Skeletal muscle satellite cell (primary cell): ENCODE results near the gene ADSS1.
A peak's percentile ranks its signal among the peaks of the same experiment; 100 is the strongest.

ENCODE experiments used
- H3K27me3 ChIP-seq: 2 replicates; pipeline ENCODE4 v1.7.0; 2013; ENCODE audit warnings: low read length; ENCODE audit not compliant: control insufficient read depth, insufficient read depth
- H3K36me3 ChIP-seq: 2 replicates; pipeline ENCODE4 v1.7.0; 2013; ENCODE audit warnings: mild to moderate bottlenecking, control low read depth, low read length; ENCODE audit not compliant: insufficient read depth
- H3K4me1 ChIP-seq: 2 replicates; pipeline ENCODE4 v1.7.0; 2013; ENCODE audit warnings: low read length; ENCODE audit not compliant: control insufficient read depth, insufficient read depth
- H3K4me2 ChIP-seq: 2 replicates; pipeline ENCODE4 v1.7.0; 2013; ENCODE audit warnings: mild to moderate bottlenecking, low read length
- H3K4me3 ChIP-seq: 2 replicates; pipeline ENCODE4 v1.7.0; 2013; ENCODE audit warnings: low read length
- H3K9ac ChIP-seq: 2 replicates; pipeline ENCODE4 v1.7.0; 2013; ENCODE audit warnings: mild to moderate bottlenecking, low read depth, low read length, moderate library complexity
- H3K9me3 ChIP-seq: replicated peaks from 2 replicates; pipeline ENCODE4 v1.7.0; 2013; ENCODE audit warnings: mild to moderate bottlenecking, control low read depth, low read length

ADSS1 gene

DNA sequence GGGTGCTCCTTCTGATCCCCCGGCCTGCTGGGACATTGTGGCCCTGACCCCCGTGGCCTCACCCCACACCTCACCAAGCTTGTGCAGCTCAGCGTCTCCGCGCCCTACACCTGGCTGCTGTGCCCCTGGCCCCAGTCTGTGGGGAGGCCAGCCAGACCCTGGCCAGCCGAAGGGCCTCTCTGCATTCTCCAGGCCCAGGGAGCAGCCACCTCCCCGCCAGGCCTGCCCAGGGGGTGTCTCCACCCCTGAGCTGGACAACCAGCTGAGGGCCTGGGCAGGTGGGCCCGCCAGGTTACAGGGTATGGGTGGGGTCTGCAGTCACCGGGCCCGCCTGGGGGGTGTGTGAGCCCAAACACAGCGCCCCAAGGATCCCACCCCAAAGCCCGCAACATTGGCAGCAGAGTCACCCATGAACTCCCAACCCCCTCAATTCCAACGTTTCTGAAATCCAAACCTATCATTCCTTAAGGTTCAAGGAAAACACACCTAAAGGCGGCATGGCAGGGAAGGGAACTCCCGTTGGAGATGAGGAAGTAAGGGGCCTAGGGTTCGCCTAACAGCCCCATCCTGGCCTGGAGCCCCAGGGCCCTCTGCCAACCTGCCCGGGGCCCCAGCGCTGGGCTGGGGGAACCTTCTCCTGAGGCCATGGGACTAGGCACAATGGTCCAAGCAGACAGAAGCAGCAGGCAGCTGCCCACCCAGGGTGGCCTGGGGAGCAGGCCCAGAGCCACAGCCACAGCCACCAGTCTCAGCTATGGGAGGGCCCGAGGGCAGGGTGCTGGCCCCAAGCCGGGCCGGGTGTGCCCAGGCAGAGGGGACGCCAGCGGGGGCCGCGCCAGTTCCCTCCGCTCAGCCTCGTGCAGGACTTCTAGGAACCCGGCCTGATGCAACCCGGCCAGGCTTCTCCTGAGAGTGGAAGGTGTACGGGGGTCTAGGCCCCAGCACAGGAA, 63.0 kb downstream of the ADSS1 start:
- H3K4me2 ChIP-seq: peak overlapping the region; percentile 19
- no peak overlapping the region for H3K4me3 ChIP-seq
- H3K27me3 ChIP-seq: no peaks in the 10 kb centered on the region
- peaks cover 26% of the 10 kb centered on the region for H3K4me1 ChIP-seq
- no peaks in the 10 kb centered on the region for H3K9me3 ChIP-seq
- H3K36me3 ChIP-seq: peaks cover 43% of the 10 kb centered on the region
- H3K9ac ChIP-seq: no peak overlapping the region

DNA sequence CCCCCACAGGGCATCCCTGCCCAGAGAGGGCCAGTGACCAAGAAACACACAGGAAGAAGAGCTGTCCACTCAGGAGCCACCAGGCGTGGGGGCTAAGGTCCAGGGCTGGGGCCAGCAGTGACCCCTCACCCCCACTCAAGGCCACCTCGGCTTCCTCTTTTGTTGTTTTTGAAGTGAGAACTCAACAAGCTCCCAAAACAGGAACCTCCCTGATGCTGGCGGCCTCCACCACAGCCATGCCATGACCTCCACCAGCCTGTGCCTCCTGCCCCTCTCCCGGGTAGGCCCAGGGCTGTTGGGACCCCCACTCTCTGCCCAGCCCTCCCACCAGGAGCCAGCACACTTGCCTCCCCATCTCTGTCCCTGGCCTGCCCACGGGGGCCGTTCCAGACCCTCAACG, 63.7 kb downstream of the ADSS1 start:
- H3K9me3 ChIP-seq: no peaks in the 10 kb centered on the region
- peaks cover 33% of the 10 kb centered on the region for H3K4me1 ChIP-seq
- no peak overlapping the region for H3K4me3 ChIP-seq
- H3K4me2 ChIP-seq: no peak overlapping the region
- H3K36me3 ChIP-seq: peaks cover 46% of the 10 kb centered on the region
- no peaks in the 10 kb centered on the region for H3K27me3 ChIP-seq
- H3K9ac ChIP-seq: no peak overlapping the region

DNA sequence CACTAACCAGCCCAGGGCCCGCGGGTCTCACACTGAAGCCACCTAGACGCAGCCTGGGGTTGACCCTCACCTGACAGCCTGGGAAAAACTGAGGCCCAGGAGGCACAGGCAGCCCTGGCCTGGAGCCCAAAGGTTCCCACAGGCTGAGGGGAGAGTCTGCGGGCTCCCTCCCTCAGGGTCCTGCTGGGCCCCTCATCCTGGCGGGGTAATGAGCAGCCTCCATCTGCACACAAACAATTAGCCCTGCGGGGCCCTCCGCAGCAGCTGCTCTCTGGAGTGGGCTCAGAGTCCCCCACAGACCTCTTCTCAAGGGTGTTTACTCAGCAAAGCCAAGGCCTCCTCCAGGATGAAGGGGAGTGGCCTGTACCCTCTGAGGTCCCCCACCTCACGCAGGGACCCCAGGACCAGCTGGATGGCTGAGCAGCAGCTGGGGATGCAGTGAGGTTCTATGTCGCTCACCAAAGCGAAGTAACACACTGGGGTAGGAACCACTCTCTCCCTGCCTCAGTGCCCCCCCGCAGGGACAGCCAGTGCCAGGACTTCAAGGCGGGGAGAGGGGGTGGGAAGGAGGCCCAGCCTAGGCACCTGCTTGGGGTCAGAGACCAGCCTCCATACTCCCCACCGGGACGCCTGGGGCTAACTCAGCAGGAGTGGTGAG, 64.3 kb downstream of the ADSS1 start:
- Histone ChIP-seq H3K9ac (no peak overlapping the region), H3K36me3 (peaks cover 46% of the 10 kb centered on the region), H3K4me2 (no peak overlapping the region), H3K27me3 (no peaks in the 10 kb centered on the region), H3K4me1 (peaks cover 39% of the 10 kb centered on the region), H3K9me3 (no peaks in the 10 kb centered on the region), H3K4me3 (no peak overlapping the region)

DNA sequence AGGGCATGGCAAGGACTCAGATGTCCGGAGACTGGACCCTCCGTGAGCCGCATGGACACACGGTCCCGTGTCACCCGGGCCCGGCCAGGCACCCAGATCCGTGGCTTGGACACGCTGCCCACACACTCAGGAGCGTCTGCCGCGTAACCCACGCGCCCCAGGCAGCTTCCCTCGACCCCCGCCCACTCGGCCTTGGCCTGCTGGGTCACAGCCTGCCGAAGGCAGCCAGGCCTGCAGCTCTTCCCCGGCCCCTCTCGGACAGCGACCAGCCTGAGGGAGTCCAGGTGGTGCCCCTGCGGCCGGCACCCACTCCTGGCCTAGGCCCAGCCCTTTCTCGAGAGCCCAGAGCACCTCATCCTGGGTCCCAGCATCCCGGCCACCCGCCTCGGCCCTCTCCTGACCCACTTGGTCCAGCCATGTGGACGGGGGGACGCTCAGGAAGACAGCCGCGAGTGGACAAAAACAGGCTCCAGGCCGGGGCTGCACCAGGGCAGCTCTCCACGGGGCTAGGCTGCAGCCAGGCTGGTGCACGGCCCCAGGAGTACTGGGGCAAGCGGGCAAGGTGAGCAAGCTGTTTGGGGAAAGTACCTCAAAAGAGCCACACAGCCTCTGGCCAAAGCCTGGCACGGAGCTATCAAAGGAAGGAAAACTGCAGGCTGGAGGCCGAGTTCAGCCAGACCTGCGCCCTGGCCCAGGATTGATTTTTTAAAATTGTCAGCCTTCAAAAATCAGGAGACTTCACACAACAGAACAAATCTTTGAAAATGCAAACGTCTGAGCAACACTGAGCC, 65.0 kb downstream of the ADSS1 start:
- no peak overlapping the region for H3K4me3 ChIP-seq
- H3K4me1 ChIP-seq: peaks cover 46% of the 10 kb centered on the region
- peaks cover 46% of the 10 kb centered on the region for H3K36me3 ChIP-seq
- H3K27me3 ChIP-seq: no peaks in the 10 kb centered on the region
- H3K9me3 ChIP-seq: no peaks in the 10 kb centered on the region
- H3K4me2 ChIP-seq: no peak overlapping the region
- no peak overlapping the region for H3K9ac ChIP-seq

DNA sequence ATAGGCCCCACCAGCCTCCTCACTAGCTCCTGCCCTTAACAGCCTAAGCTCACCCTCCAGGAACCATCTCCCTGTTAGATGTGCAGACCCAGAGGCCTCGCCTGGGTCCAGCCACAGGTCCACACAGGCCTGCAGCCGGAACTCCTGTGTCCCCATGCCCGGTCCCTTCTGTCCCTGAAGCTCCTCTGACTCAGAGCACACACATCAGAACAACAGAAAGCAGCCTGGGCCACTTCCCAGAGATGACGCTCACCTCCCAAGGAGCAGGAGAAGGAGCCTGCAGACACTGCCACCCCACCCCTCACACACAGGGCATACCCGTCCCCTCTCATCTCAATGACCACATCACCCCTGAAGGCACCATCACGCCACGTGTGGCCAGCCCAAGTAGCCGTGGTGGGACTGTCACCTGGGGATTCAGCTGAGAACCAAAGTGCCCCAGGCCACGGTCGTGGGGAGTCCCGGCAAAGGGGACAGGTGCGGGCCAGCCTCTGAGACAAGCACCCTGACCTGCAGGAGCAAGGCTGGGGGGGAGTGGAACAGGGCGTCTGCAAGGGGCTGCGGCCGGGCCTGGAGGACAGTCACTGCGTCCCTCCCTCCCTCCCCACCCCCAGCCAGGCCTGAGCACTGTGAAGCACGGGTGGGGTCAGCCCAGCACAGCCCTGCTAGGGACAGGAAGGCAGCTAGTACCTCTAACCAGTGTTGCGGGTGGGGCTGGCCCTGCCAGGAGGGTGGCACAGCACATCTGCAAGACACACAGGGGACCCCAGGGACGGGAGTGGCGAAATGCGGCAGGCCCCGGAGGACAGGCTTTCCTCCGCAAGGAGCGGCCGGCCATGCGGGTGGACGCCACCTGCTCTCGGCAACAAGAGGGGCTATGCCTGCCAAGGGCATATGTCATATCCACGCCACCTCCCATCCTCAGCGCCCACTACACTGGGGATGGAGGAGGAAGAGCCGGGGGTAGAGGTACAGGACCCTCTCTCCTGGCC, 66.0 kb downstream of the ADSS1 start:
- peaks cover 50% of the 10 kb centered on the region for H3K4me1 ChIP-seq

DNA sequence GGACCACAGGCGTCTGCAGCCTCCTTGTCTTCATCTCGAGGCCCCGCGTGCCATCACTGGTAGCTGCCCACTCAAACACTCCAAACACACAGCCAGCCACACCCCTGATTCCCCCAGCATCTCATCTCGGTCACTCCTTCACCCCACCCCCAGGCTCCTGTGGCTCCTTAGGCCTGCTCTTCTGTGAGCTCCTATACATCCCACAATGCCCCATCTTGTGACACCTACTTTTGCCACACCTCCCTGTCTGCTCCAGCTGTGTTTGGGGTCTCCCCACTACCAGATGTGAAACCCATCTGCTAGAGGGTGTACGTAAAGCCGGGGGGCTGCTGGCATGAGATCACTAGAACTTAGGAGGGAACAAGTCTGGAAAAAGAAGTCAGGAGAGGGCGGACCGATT, 67.4 kb downstream of the ADSS1 start:
- Histone ChIP-seq H3K4me1 (peaks cover 51% of the 10 kb centered on the region), H3K9me3 (no peaks in the 10 kb centered on the region), H3K9ac (no peak overlapping the region), H3K36me3 (peaks cover 46% of the 10 kb centered on the region), H3K4me2 (peak overlapping the region; percentile 86), H3K27me3 (no peaks in the 10 kb centered on the region), H3K4me3 (no peak overlapping the region)

More for the DNA sequence above, 66.0 kb downstream of the ADSS1 start:
- Histone ChIP-seq H3K9ac (no peak overlapping the region), H3K27me3 (no peaks in the 10 kb centered on the region), H3K36me3 (peaks cover 46% of the 10 kb centered on the region), H3K4me2 (no peak overlapping the region), H3K9me3 (no peaks in the 10 kb centered on the region), H3K4me3 (no peak overlapping the region)

DNA sequence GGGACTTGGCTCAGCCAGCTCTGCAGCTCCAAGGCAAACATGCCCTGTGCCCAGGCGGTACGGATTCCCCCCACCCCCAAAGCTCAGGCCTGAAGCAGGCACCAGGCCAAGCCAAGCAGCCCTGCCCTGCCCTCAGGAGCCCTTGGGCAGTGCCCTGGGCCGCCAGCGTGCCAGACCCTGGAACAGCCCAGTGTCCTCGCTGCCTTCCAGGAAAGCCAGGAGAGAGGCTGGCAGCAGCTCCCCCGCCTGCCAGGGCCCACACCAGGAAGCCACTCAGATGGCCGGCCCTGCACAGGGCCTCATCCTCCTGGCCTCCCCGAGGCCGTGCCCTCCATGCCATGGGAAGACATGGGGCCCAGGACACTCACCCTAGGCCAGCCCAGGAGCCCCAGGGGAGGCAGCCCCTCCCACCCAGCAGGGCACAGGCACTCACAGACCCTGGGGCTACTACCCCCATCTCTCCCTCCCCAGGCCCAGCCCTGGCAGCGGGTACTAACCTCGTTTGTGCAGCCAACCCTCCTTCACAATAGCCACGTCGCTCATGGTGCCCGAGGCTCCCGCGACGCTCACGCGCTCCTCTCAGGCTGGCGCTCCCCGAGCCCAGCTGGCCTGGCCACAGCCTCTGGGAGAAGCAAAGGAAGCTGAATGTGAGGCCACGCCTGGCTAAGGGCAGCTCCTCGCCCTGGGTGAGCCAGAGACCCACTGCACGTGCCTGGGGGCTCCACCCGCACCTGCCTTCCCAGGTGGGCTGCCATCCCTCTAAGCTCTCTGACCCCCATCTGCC, 68.3 kb downstream of the ADSS1 start:
- Histone ChIP-seq H3K36me3 (peaks cover 39% of the 10 kb centered on the region), H3K9me3 (no peaks in the 10 kb centered on the region), H3K27me3 (no peaks in the 10 kb centered on the region), H3K4me1 (peaks cover 43% of the 10 kb centered on the region), H3K9ac (peak overlapping the region; percentile 93), H3K4me2 (peak overlapping the region; percentile 86), H3K4me3 (peak overlapping the region; percentile 29)

DNA sequence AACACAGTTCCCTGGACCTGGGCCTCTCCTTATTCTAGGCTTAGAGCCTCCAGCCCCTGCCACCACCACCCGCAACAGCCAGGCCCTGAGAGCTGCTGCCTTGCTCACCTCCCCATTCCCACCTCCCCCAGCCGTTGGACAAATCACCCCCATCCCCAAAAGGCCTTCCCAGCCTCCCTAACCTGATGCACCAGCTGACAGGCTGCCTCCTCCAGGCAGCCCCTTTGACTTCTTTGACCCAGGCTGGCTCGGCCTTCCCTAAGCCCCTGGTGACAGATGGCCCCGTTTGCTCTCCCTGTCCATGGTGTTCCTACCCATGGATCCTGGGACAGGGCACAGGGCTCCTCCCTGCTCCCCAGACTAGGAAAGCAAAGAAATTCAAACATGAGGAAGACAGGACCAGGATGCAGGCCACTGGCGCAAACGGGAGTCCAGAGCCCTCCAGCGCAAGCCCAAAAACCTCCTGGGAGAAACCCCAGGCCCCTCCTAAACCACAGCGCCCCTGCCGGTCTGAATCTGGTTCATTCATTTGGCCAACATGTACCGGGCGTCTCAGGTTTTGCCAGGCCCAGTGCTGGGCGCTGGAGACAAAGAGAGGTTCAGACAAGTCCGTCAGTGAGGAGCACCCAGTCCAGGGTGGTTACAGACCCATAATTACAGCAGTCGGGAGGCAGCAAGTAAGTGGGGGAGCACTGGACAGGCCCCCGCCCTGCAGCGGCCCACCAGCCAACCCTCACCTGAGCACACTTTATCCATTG, 69.1 kb downstream of the ADSS1 start:
- H3K27me3 ChIP-seq: no peaks in the 10 kb centered on the region
- H3K4me3 ChIP-seq: peak overlapping the region; percentile 84
- H3K9me3 ChIP-seq: no peaks in the 10 kb centered on the region
- peak overlapping the region; percentile 93 for H3K9ac ChIP-seq
- H3K36me3 ChIP-seq: peaks cover 31% of the 10 kb centered on the region
- H3K4me2 ChIP-seq: peak overlapping the region; percentile 86
- peaks cover 45% of the 10 kb centered on the region for H3K4me1 ChIP-seq

DNA sequence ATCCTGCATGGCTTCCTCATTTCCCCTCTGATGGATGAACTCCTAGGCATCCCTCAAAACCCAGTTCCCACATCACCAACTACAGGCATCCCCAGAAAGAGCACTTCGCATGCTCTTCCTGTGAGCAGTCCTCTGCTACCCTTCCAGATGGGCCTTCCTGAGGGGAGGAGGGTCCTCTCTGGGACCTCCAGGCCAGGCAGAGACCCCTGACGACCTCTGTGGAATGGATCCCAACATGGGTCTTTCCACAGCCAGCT, 69.6 kb downstream of the ADSS1 start:
- Histone ChIP-seq H3K4me1 (peaks cover 45% of the 10 kb centered on the region), H3K27me3 (no peaks in the 10 kb centered on the region), H3K9ac (peak overlapping the region; percentile 93), H3K9me3 (no peaks in the 10 kb centered on the region), H3K4me2 (peak overlapping the region; percentile 86), H3K36me3 (peaks cover 29% of the 10 kb centered on the region), H3K4me3 (peak overlapping the region; percentile 84)

DNA sequence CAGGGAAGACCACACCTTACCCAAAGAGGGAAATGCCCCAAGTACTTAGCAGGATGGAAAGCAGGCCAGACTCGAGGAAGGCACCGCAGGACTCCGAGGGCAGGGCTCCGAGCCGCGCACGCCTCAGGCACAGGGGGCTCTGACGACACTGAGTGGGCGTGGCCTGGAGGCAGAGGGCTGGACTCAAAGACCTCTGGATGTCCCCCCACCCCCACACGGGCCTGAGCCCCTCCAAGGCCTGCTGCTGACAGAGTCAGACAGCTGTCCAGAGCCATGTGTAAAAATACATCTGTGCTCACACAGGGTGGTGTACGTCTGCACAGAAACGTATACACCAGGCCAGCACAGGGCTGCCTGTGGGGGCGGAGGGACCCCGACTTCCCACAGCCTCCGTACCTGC, 70.1 kb downstream of the ADSS1 start:
- Histone ChIP-seq H3K36me3 (peaks cover 27% of the 10 kb centered on the region), H3K9ac (peak overlapping the region; percentile 93), H3K9me3 (no peaks in the 10 kb centered on the region), H3K4me2 (peak overlapping the region; percentile 86), H3K27me3 (no peaks in the 10 kb centered on the region), H3K4me1 (peaks cover 45% of the 10 kb centered on the region), H3K4me3 (peak overlapping the region; percentile 84)
